ENCODE data around the gene UGT1A10. TPM values are rescaled to one million over a fixed set of nuclear protein-coding genes. Genes with fewer than 3 reads are reported as not detected.

UGT1A10 gene
- total RNA-seq, 1 experiment from 2014 or later, result not detected

DNA sequence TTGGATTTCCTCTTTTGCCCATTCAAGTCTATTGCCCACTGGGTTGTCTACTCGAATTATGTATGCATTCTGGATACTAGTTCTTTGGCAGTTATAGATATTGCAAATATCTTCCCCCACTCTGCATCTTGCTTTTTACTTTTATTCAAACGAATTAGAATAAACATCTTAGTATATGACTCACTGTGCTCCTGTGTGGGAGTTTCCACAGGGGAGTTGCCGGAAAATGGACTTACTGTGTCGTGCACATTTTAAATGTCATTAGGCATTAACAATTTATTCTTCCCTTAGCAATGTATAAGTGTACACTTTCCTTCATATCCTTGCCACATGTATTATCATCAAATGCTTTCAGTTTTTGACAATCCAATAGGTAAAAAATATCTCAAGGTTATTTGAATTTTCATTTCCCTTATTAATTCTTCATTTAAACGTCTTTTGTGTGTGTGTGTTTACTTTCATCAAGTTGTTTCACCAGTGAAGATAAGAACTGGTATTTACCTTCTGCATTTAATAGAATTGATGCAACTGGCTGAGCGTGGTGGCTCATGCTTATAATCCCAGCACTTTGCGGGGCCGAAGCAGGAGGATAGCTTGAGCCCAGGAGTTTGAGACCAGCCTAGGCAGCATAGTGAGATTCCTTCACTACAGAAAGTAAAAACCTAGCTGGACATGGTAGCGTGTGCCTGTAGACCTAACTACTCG lies 71.8 kb downstream of the UGT1A10 start:
- Histone ChIP-seq H3K4me1 (ENCODE audit: insufficient read depth, low read length) (no peaks in the 10 kb centered on the region), H3T11ph (ENCODE audit: low read length) (no peak overlapping the region), H4K5ac (ENCODE audit: insufficient read length, low read depth, low read length) (no peak overlapping the region), H2BK15ac (ENCODE audit: low read depth, low read length) (no peak overlapping the region), H3K79me1 (ENCODE audit: insufficient read depth, low read depth, low read length, poor library complexity, severe bottlenecking) (no peaks in the 10 kb centered on the region), H2BK20ac (ENCODE audit: low read depth, low read length, poor library complexity, severe bottlenecking) (no peak overlapping the region), H4K8ac (replicated peaks; ENCODE audit: insufficient read length, low read depth, low read length) (no peak overlapping the region), H3K9me3 (ENCODE audit: control insufficient read depth, low read depth, low read length) (no peaks in the 10 kb centered on the region), H2BK120ac (ENCODE audit: low read depth, low read length, poor library complexity, severe bottlenecking) (no peak overlapping the region), H3K27ac (ENCODE audit: insufficient read length, low read depth, low read length) (no peak overlapping the region), H3K4ac (ENCODE audit: low read depth, low read length) (no peak overlapping the region), H2BK12ac (ENCODE audit: insufficient read length, low read depth, low read length) (no peak overlapping the region), H3K23ac (ENCODE audit: insufficient read length, low read depth, low read length) (no peak overlapping the region), H2AFZ (ENCODE audit: low read length) (no peak overlapping the region), H3K18ac (ENCODE audit: insufficient read length, low read depth, low read length) (no peak overlapping the region), H3K23me2 (ENCODE audit: insufficient read length, low read depth, low read length, poor library complexity, severe bottlenecking) (peaks cover 5% of the 10 kb centered on the region), H4K91ac (ENCODE audit: insufficient read length, low read depth, low read length) (no peak overlapping the region), H3K27me3 (ENCODE audit: insufficient read depth, low read length) (no peaks in the 10 kb centered on the region), H3K56ac (ENCODE audit: insufficient read length, low read depth, low read length) (no peak overlapping the region), H3K79me2 (ENCODE audit: insufficient read depth, low read length) (no peaks in the 10 kb centered on the region), H3K9ac (ENCODE audit: extremely low read depth, insufficient read length, low read length) (no peak overlapping the region), H2BK5ac (ENCODE audit: insufficient read length, low read length) (no peak overlapping the region), H3K4me2 (ENCODE audit: insufficient read depth, insufficient read length, low read length) (no peak overlapping the region), H4K20me1 (ENCODE audit: control insufficient read depth, insufficient read depth, insufficient read length) (no peaks in the 10 kb centered on the region), H3K14ac (ENCODE audit: insufficient read depth, low read length) (no peak overlapping the region), H2AK5ac (ENCODE audit: insufficient read length, low read length) (no peak overlapping the region)
- Mint-ChIP-seq H3K4me1 (peaks cover 7% of the 10 kb centered on the region in 2 experiments), H3K9me3 (peaks cover 4% of the 10 kb centered on the region in 2 experiments; a peak in 3 of 5 replicates), H3K27ac (no peak overlapping the region), H3K36me3 (ENCODE audit: insufficient read depth in 1 of 3, low read depth in 3 of 3) (peaks cover 0 to 6% (median 0%) of the 10 kb centered on the region in 3 experiments; a peak in 1 of 7 replicates), H3K27me3 (ENCODE audit: low read depth) (peaks cover 8% of the 10 kb centered on the region), H3K4me3 (no peak overlapping the region)
- TF ChIP-seq, protein P1, sequence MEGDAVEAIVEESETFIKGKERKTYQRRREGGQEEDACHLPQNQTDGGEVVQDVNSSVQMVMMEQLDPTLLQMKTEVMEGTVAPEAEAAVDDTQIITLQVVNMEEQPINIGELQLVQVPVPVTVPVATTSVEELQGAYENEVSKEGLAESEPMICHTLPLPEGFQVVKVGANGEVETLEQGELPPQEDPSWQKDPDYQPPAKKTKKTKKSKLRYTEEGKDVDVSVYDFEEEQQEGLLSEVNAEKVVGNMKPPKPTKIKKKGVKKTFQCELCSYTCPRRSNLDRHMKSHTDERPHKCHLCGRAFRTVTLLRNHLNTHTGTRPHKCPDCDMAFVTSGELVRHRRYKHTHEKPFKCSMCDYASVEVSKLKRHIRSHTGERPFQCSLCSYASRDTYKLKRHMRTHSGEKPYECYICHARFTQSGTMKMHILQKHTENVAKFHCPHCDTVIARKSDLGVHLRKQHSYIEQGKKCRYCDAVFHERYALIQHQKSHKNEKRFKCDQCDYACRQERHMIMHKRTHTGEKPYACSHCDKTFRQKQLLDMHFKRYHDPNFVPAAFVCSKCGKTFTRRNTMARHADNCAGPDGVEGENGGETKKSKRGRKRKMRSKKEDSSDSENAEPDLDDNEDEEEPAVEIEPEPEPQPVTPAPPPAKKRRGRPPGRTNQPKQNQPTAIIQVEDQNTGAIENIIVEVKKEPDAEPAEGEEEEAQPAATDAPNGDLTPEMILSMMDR (conservative IDR thresholded peaks at IDR 0.05), result no peak
- WGBS (ENCODE audit: extremely low coverage, insufficient read length, low lambda C conversion rate), result no CpG with 5 or more reads among the region's 10 CpGs
- DNase-seq, result no peak
